Activated CD4-positive, alpha-beta T cell treated with anti-CD3 and anti-CD28 coated beads for 36 hours (primary cell): ENCODE results near the gene DDA1. TPM values are rescaled to one million over a fixed set of nuclear protein-coding genes. Genes with fewer than 3 reads are reported as not detected.

Source experiments
- ATAC-seq: fragments of 200-7000 bp; cut with Tn5 transposase; one replicate; pipeline ENCODE4 v1.10.0; 2021; ENCODE audit warnings: mild to moderate bottlenecking, moderate library complexity
- CTCF ChIA-PET: fragments of 350-600 bp; sonication (Branson Sonifier 250); formaldehyde crosslinking; loops from one replicate; lab custom pipeline; 2021; ENCODE audit warnings: antibody characterized with exemption; lab: Charles Lee
- POLR2A ChIA-PET: fragments of 350-600 bp; sonication (Branson Sonifier 250); formaldehyde crosslinking; loops from one replicate; lab custom pipeline; 2021; ENCODE audit warnings: antibody characterized with exemption, inconsistent platforms; lab: Charles Lee
- DNase-seq: peaks from one replicate; pipeline ENCODE4 v3.0.0-alpha.2; 2020
- H3K27ac Mint-ChIP-seq: one replicate; pipeline ENCODE4 v1.8.0; 2021; ENCODE audit warnings: mixed read lengths
- H3K27me3 Mint-ChIP-seq: one replicate; pipeline ENCODE4 v1.8.0; 2021; ENCODE audit warnings: mixed read lengths
- H3K36me3 Mint-ChIP-seq: one replicate; pipeline ENCODE4 v1.8.0; 2021; ENCODE audit warnings: low read depth, mixed read lengths
- H3K4me1 Mint-ChIP-seq: one replicate; pipeline ENCODE4 v1.8.0; 2021; ENCODE audit warnings: mixed read lengths
- H3K4me3 Mint-ChIP-seq: one replicate; pipeline ENCODE4 v1.8.0; 2021; ENCODE audit warnings: mild to moderate bottlenecking, moderate library complexity, mixed read lengths
- H3K9me3 Mint-ChIP-seq: one replicate; pipeline ENCODE4 v1.8.0; 2021; ENCODE audit warnings: low read depth, mixed read lengths
- intact Hi-C, 2 experiments: fragments of 100-400 bp; cut with DNase I in 1 of 2; cut with micrococcal nuclease in 1 of 2; formaldehyde crosslinking; loops; one replicate each; pipeline versions ENCODE4 v1.14.2 to v1.15.1; 2022 to 2024; cut with DNase I, micrococcal nuclease
- total RNA-seq, 2 experiments: library from RNA; stranded (reverse); gene quantifications; one replicate each; pipeline ENCODE4 v1.2.3, GENCODE V29; 2021

The DDA1 gene
- 10 to 100 TPM; 26.2 to 39.6 TPM for total RNA-seq

- Mint-ChIP-seq H3K4me1 (peaks cover 42% of the 10 kb centered on the region), H3K27ac (peak within 1 kb of the TSS; percentile 90), H3K4me3 (peak within 1 kb of the TSS; percentile 95), H3K9me3 (no peaks in the 10 kb centered on the region), H3K36me3 (peaks cover 9% of the 10 kb centered on the region), H3K27me3 (no peaks in the 10 kb centered on the region)
- intact Hi-C loops = loop anchor here (1.0 to 5.0 kb wide), 13 partner anchors 17 to 767 kb away; partner anchors contain the start of genes GTPBP3 (in 2 of the 2), BABAM1 (in 1 of the 2), CHERP (in 1 of the 2) and HAUS8 (in 1 of the 2)
- peak; percentile 82 for ATAC-seq
- CTCF ChIA-PET = interaction anchor here (0.6 to 3.6 kb wide), 9 partner anchors 12 to 992 kb away, joined by 3 to 13 read pairs (median 5); partner anchors contain the start of genes BABAM1 and MVB12A
- POLR2A ChIA-PET = interaction anchor here (0.5 to 1.8 kb wide), 12 partner anchors 8 to 1233 kb away, joined by 3 to 11 read pairs (median 4); partner anchors contain the start of genes ANO8, BABAM1, BST2 and MVB12A
- peak; percentile 100 for DNase-seq
These were observed at the start of gene DDA1 for GRCh38 chr19:17309198-17309964. Gene DDA1, plus strand, starts transcription at chr19:17309563. Its CDS starts 92 bp downstream, at chr19:17309655.

- H3K27ac Mint-ChIP-seq = no peak overlapping the region
- H3K36me3 Mint-ChIP-seq = no peaks in the 10 kb centered on the region
- no peak for DNase-seq
- no peak overlapping the region for H3K4me3 Mint-ChIP-seq
- ATAC-seq = no peak
- H3K9me3 Mint-ChIP-seq = no peaks in the 10 kb centered on the region
- intact Hi-C loops = loop anchor here (1.0 to 10.0 kb wide), 3 partner anchors 22 to 785 kb away; partner anchors contain the start of gene EPS15L1 (in 1 of the 2)
- ChIA-PET POLR2A (no interaction called here), CTCF (interaction anchor here (0.7 to 5.5 kb wide), 15 partner anchors 8 to 163 kb away, joined by 3 to 45 read pairs (median 4); partner anchors contain the start of gene ANKLE1)
- H3K27me3 Mint-ChIP-seq = no peaks in the 10 kb centered on the region
- peaks cover 6% of the 10 kb centered on the region for H3K4me1 Mint-ChIP-seq
These were observed 49.4 kb upstream of the DDA1 start for GRCh38 chr19:17259934-17260333.

- Mint-ChIP-seq H3K9me3 (no peaks in the 10 kb centered on the region), H3K4me3 (no peak overlapping the region), H3K36me3 (no peaks in the 10 kb centered on the region), H3K27me3 (no peaks in the 10 kb centered on the region), H3K27ac (peak overlapping the region; percentile 56), H3K4me1 (peaks cover 6% of the 10 kb centered on the region)
- ATAC-seq (peak; percentile 100), DNase-seq (peak; percentile 96)
- CTCF ChIA-PET = interaction anchor here (0.6 to 5.5 kb wide), 17 partner anchors 9 to 548 kb away, joined by 3 to 45 read pairs (median 4); partner anchors contain the start of gene ANKLE1
- POLR2A ChIA-PET = no interaction called here
- intact Hi-C loops = loop anchor here (1.0 to 10.0 kb wide), 5 partner anchors 21 to 786 kb away; partner anchors contain the start of gene EPS15L1 (in 1 of the 2)
These were observed 48.5 kb upstream of the DDA1 start for GRCh38 chr19:17260842-17261325.

GRCh38 chr19:17262557-17262956 lies 46.8 kb upstream of the DDA1 start:
- DNase-seq (no peak), ATAC-seq (no peak)
- Mint-ChIP-seq H3K27ac (no peak overlapping the region), H3K4me3 (no peak overlapping the region), H3K36me3 (no peaks in the 10 kb centered on the region), H3K4me1 (peaks cover 13% of the 10 kb centered on the region), H3K9me3 (no peaks in the 10 kb centered on the region), H3K27me3 (no peaks in the 10 kb centered on the region)
- ChIA-PET POLR2A (no interaction called here), CTCF (interaction anchor here (0.6 to 5.5 kb wide), 2 partner anchors 14 to 19 kb away, joined by 3 to 45 read pairs; partner anchors contain the start of gene ANKLE1)
- intact Hi-C loops = loop anchor here in 1 of 2 experiments (10.0 kb wide), 2 partner anchors 368 to 788 kb away; partner anchors contain the start of gene EPS15L1

GRCh38 chr19:17263712-17264640 lies 45.4 kb upstream of the DDA1 start:
- POLR2A ChIA-PET = no interaction called here
- intact Hi-C loops = loop anchor here in 1 of 2 experiments (10.0 kb wide), 2 partner anchors 369 to 789 kb away; partner anchors contain the start of gene EPS15L1
- no peak overlapping the region for H3K4me3 Mint-ChIP-seq
- DNase-seq (no peak), ATAC-seq (no peak)
- H3K27ac Mint-ChIP-seq = no peak overlapping the region
- peaks cover 16% of the 10 kb centered on the region for H3K4me1 Mint-ChIP-seq
- CTCF ChIA-PET = interaction anchor here (0.6 to 2.3 kb wide), 3 partner anchors 9 to 28 kb away, joined by 3 to 10 read pairs (median 3); no protein-coding TSS in a partner anchor
- H3K27me3 Mint-ChIP-seq = no peaks in the 10 kb centered on the region
- no peaks in the 10 kb centered on the region for H3K36me3 Mint-ChIP-seq
- H3K9me3 Mint-ChIP-seq = no peaks in the 10 kb centered on the region

GRCh38 chr19:17264641-17264979 lies 44.8 kb upstream of the DDA1 start, which contains the start of gene USHBP1:
Gene USHBP1, minus strand, starts transcription at chr19:17264745. Its CDS starts 446 bp downstream, at chr19:17264299.
- ATAC-seq (no peak), DNase-seq (no peak)
- no peak within 1 kb of the TSS for H3K4me3 Mint-ChIP-seq
- ChIA-PET CTCF (interaction anchor here (0.6 to 2.3 kb wide), 2 partner anchors 9 to 29 kb away, joined by 3 to 10 read pairs; no protein-coding TSS in a partner anchor), POLR2A (no interaction called here)
- no peaks in the 10 kb centered on the region for H3K9me3 Mint-ChIP-seq
- H3K4me1 Mint-ChIP-seq = peaks cover 17% of the 10 kb centered on the region
- intact Hi-C loops = loop anchor here in 1 of 2 experiments (10.0 kb wide), 2 partner anchors 370 to 790 kb away; partner anchors contain the start of gene EPS15L1
- no peaks in the 10 kb centered on the region for H3K27me3 Mint-ChIP-seq
- H3K27ac Mint-ChIP-seq = no peak within 1 kb of the TSS
- H3K36me3 Mint-ChIP-seq = no peaks in the 10 kb centered on the region

GRCh38 chr19:17266026-17266425 lies 43.3 kb upstream of the DDA1 start:
- no peak for DNase-seq

GRCh38 chr19:17266589-17266974 lies 42.8 kb upstream of the DDA1 start:
- POLR2A ChIA-PET = interaction anchor here (0.5 to 1.8 kb wide), 8 partner anchors 15 to 192 kb away, joined by 3 to 6 read pairs (median 4); partner anchors contain the start of genes ANKLE1, DDA1 and HAUS8

More at GRCh38 chr19:17266026-17266425, 43.3 kb upstream of the DDA1 start:
- peaks cover 12% of the 10 kb centered on the region for H3K4me1 Mint-ChIP-seq
- no peak overlapping the region for H3K27ac Mint-ChIP-seq
- no peaks in the 10 kb centered on the region for H3K27me3 Mint-ChIP-seq
- H3K36me3 Mint-ChIP-seq = peaks cover 3% of the 10 kb centered on the region
- no peaks in the 10 kb centered on the region for H3K9me3 Mint-ChIP-seq
- ChIA-PET CTCF (interaction anchor here (1.1 to 2.3 kb wide), 5 partner anchors 16 to 120 kb away, joined by 3 to 18 read pairs (median 7); partner anchors contain the start of genes ANKLE1, DDA1 and USE1), POLR2A (interaction anchor here (1.5 to 1.8 kb wide), 2 partner anchors 15 to 23 kb away, joined by 5 to 6 read pairs; partner anchors contain the start of gene ANKLE1)
- H3K4me3 Mint-ChIP-seq = no peak overlapping the region
- intact Hi-C loops = loop anchor here in 1 of 2 experiments (5.0 to 10.0 kb wide), 3 partner anchors 371 to 1429 kb away; partner anchors contain the start of gene EPS15L1
- no peak for ATAC-seq

GRCh38 chr19:17266975-17267788 lies 42.2 kb upstream of the DDA1 start, which contains the start of gene BABAM1:
Gene BABAM1, plus strand, starts transcription at chr19:17267443. Its CDS starts 1,364 bp downstream, at chr19:17268807.
- CTCF ChIA-PET = interaction anchor here (0.6 to 2.3 kb wide), 21 partner anchors 11 to 897 kb away, joined by 3 to 18 read pairs (median 4); partner anchors contain the start of genes ANKLE1, DDA1, MRPL34 and USE1
- peak within 1 kb of the TSS; percentile 94 for H3K4me3 Mint-ChIP-seq
- DNase-seq (peak; percentile 98), ATAC-seq (peak; percentile 96)
- H3K4me1 Mint-ChIP-seq = peaks cover 11% of the 10 kb centered on the region
- H3K27me3 Mint-ChIP-seq = no peaks in the 10 kb centered on the region
- POLR2A ChIA-PET = interaction anchor here (0.5 to 1.8 kb wide), 11 partner anchors 14 to 192 kb away, joined by 3 to 9 read pairs (median 4); partner anchors contain the start of genes ANKLE1, DDA1, HAUS8 and OCEL1
- H3K27ac Mint-ChIP-seq = peak within 1 kb of the TSS; percentile 85
- intact Hi-C loops = loop anchor here (1.0 to 10.0 kb wide), 20 partner anchors 22 to 1430 kb away; partner anchors contain the start of genes HAUS8 (in 2 of the 2), MRPL34 (in 2 of the 2), MYO9B (in 2 of the 2) and OCEL1 (in 2 of the 2)
- no peaks in the 10 kb centered on the region for H3K9me3 Mint-ChIP-seq
- H3K36me3 Mint-ChIP-seq = peaks cover 9% of the 10 kb centered on the region

More at GRCh38 chr19:17266589-17266974, 42.8 kb upstream of the DDA1 start:
- Mint-ChIP-seq H3K27me3 (no peaks in the 10 kb centered on the region), H3K27ac (peak overlapping the region; percentile 85), H3K4me1 (peaks cover 11% of the 10 kb centered on the region), H3K4me3 (peak overlapping the region; percentile 94), H3K9me3 (no peaks in the 10 kb centered on the region), H3K36me3 (peaks cover 9% of the 10 kb centered on the region)
- DNase-seq (no peak), ATAC-seq (no peak)
- CTCF ChIA-PET = interaction anchor here (0.6 to 2.3 kb wide), 16 partner anchors 11 to 897 kb away, joined by 3 to 18 read pairs (median 4); partner anchors contain the start of genes ANKLE1, DDA1, MRPL34 and USE1
- intact Hi-C loops = loop anchor here in 1 of 2 experiments (5.0 to 10.0 kb wide), 3 partner anchors 372 to 1429 kb away; partner anchors contain the start of gene EPS15L1
